Gastroesophageal sphincter (tissue), 3 donors: ENCODE data around the gene RERE.

Experiments used
- CTCF ChIP-seq, 4 experiments: fragments of 200-600 bp in 2 of 4; fragments of 450-650 bp in 2 of 4; sonication (generic) in 1 of 4; IDR thresholded peaks; one replicate each; pipeline ENCODE4 v1.5.1; 2017 to 2019; ENCODE audit warnings: antibody characterized with exemption in 4 of 4, mild to moderate bottlenecking in 2 of 4, moderate library complexity in 2 of 4
- POLR2A ChIP-seq, 2 donors: fragments of 450-650 bp; IDR thresholded peaks; one replicate each; pipeline ENCODE4 v1.6.1; 2017; ENCODE audit warnings: antibody characterized with exemption in 2 of 2, mild to moderate bottlenecking in 2 of 2, moderate library complexity in 1 of 2
- POLR2AphosphoS5 ChIP-seq: sonication (generic); formaldehyde crosslinking; IDR thresholded peaks from one replicate; pipeline ENCODE4 v1.6.1; 2017; ENCODE audit warnings: antibody characterized with exemption

DNA sequence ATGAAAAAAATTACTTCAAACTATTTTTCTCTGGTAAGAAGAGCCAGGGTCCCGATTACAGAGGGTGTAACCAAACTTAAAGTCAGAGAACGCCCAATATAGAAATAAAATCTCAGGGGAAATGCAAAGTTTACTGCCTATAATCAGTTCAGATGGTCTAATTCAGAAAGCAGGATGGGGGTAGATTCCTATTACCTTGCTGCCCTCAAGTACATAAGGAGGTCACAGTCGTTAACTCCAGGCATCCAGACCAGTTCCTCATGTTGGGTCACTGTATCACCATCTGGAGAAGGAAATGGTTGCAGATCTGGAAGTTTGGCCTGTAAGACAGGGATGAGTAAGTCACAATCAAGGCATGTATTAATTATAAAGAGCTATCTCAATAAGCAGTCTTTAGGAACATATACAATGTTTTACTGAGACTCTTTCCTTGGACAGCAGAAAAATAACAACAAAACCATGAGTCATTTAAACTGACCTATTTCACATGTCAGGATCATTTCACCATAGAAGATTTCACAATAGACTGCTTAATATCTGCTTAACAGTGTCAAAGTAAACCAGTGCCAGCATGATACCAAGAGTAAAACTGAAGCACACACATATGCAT lies 320.1 kb downstream of the RERE start:
- TF ChIP-seq POLR2AphosphoS5 (peak; percentile 73), CTCF (IDR thresholded peaks at IDR 0.05) (no peak), POLR2A (IDR thresholded peaks at IDR 0.05) (no peak)
